Subcutaneous abdominal adipose tissue (tissue), 5 donors: ENCODE measurements around the gene ADIPOR1.

Experiments
- H3K27ac ChIP-seq: one replicate; pipeline ENCODE4 v1.7.0; 2013; ENCODE audit warnings: low read depth, mild to moderate bottlenecking, inconsistent platforms, low read length, moderate library complexity
- H3K27me3 ChIP-seq, 5 donors: one replicate each; pipeline ENCODE4 v1.7.0; 2013; ENCODE audit warnings: low read length in 5 of 5, inconsistent platforms in 1 of 5; ENCODE audit not compliant: control insufficient read depth in 5 of 5, insufficient read depth in 4 of 5
- H3K36me3 ChIP-seq, 5 donors: one replicate each; pipeline ENCODE4 v1.7.0; 2013; ENCODE audit warnings: low read length in 5 of 5; ENCODE audit not compliant: control insufficient read depth in 5 of 5, insufficient read depth in 5 of 5
- H3K4me1 ChIP-seq, 5 donors: one replicate each; pipeline ENCODE4 v1.7.0; 2013; ENCODE audit warnings: low read length in 5 of 5, mild to moderate bottlenecking in 3 of 5, moderate library complexity in 1 of 5; ENCODE audit not compliant: control insufficient read depth in 5 of 5, insufficient read depth in 5 of 5
- H3K4me3 ChIP-seq, 5 donors: one replicate each; pipeline ENCODE4 v1.7.0; 2013; ENCODE audit warnings: low read length in 5 of 5, low read depth in 1 of 5
- H3K9ac ChIP-seq, 5 donors: one replicate each; pipeline ENCODE4 v1.7.0; 2013; ENCODE audit warnings: low read length in 5 of 5, mild to moderate bottlenecking in 4 of 5, moderate library complexity in 3 of 5
- H3K9me3 ChIP-seq, 5 donors: one replicate each; pipeline ENCODE4 v1.7.0; 2013; ENCODE audit warnings: low read length in 5 of 5; ENCODE audit not compliant: control insufficient read depth in 5 of 5
- donor health status: healthy.
- donor health status: healthy.
- donor health status: healthy.
- donor health status: healthy.
- donor health status: healthy.

ADIPOR1 gene

DNA sequence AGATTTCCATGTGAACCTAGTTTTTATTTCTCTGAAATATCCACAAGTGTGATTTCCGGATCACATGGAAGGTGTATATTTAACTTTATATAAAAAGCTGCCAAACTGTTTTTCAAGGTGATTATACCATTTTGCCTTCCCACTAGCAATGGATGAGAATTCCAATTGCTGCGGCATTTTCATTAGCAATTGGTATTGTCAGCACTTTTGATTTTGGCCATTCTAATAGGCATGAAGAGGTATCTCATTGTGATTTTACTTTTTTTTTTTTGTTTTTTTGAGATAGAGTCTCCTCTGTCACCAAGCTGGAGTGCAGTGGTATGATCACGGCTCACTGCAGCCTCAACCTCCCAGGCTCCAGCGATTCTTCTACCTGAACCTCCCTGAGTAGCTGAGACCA lies 13.9 kb upstream of the ADIPOR1 start:
- H3K27ac ChIP-seq = no peak overlapping the region
- H3K36me3 ChIP-seq = no peaks in the 10 kb centered on the region
- H3K27me3 ChIP-seq = peaks cover 0 to 3% (median 0%) of the 10 kb centered on the region in 5 donors
- no peak overlapping the region for H3K4me3 ChIP-seq
- no peaks in the 10 kb centered on the region for H3K9me3 ChIP-seq
- H3K4me1 ChIP-seq = peaks cover 7 to 19% (median 11%) of the 10 kb centered on the region in 5 donors
- peak overlapping the region in 1 of 5 donors; percentile 39 for H3K9ac ChIP-seq

DNA sequence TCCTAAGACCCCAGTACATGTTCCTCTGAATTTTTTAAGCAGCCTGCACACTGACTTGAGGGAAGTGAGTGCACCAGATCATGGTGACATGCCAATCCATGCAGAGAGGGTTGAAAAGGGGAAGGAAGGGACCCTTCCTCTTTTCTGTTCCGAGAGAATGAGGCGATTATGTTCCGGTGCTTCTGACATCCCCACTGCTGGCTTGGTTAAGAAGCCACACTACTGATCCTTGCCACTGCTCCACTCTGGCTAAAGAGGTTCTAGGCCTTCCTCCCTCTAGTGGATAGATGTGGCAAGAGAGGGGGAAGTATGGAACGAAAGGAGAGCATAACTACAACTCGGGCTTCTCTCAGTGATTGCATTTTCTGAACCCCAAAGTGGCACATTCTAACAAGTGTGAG lies 10.8 kb upstream of the ADIPOR1 start:
- no peak overlapping the region for H3K27ac ChIP-seq
- H3K4me1 ChIP-seq = peaks cover 11 to 34% (median 26%) of the 10 kb centered on the region in 5 donors
- no peaks in the 10 kb centered on the region for H3K9me3 ChIP-seq
- peaks cover 3 to 12% (median 12%) of the 10 kb centered on the region in 5 donors for H3K36me3 ChIP-seq
- H3K9ac ChIP-seq = peak overlapping the region in 1 of 5 donors; percentile 4
- H3K27me3 ChIP-seq = no peaks in the 10 kb centered on the region
- H3K4me3 ChIP-seq = peak overlapping the region in 1 of 5 donors; percentile 36

DNA sequence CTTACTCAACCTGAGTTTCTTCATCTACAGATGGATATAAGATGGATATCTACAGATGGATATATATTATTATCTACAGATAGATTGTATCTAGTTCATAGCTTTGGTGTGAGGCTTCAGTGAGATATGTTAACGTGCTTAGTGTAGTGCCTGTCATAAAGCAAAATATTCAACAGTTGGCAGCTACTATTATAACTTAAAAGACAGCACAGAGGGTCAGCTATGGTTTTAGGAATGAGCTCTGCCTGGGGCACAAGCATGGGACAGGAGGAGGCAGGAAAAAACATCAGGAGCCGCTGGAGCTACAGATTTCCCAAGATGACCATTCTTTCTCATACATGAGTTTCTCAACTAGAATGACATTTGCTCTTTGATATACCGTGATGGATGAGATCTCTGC lies 10.2 kb upstream of the ADIPOR1 start:
- Histone ChIP-seq H3K27ac (no peak overlapping the region), H3K9me3 (no peaks in the 10 kb centered on the region), H3K4me3 (peak overlapping the region in 4 of 5 donors; percentile 36 to 83 (median 74)), H3K4me1 (peaks cover 11 to 34% (median 26%) of the 10 kb centered on the region in 5 donors), H3K9ac (peak overlapping the region in 1 of 5 donors; percentile 86), H3K27me3 (no peaks in the 10 kb centered on the region), H3K36me3 (peaks cover 4 to 18% (median 15%) of the 10 kb centered on the region in 5 donors)

DNA sequence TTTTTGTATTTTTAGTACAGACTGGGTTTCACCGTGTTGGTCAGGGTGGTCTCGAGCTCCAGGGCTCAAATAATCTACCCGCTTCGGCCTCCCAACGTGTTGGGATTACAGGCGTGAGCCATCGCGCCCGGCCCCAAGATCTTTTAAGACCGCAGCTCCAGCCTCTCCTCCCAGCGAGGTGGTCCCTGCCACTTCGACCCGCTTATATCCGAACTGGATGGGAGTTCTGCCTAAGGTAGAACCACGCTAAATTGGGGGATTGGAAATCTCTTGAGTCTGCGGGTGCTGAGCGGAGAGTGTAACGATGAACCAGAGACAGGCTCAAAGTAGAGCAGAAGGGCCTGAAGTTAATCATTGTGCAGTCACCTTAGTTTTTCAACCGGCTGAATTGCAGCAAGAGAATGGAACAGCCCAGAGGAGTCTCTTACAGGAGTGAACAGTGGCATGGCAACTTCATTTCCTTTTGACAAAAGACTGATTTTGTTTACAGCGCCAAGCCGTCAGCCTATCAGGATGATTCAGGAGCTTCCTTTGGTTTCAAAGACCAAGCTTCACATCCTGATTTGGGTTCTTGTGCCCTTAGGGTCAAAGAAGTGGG lies 9.7 kb upstream of the ADIPOR1 start:
- H3K9ac ChIP-seq = peak overlapping the region; percentile 53 to 86 (median 75)
- peak overlapping the region; percentile 65 to 83 (median 78) for H3K4me3 ChIP-seq
- no peaks in the 10 kb centered on the region for H3K27me3 ChIP-seq
- peaks cover 9 to 23% (median 21%) of the 10 kb centered on the region in 5 donors for H3K36me3 ChIP-seq
- H3K4me1 ChIP-seq = peaks cover 11 to 34% (median 26%) of the 10 kb centered on the region in 5 donors
- no peak overlapping the region for H3K27ac ChIP-seq
- H3K9me3 ChIP-seq = no peaks in the 10 kb centered on the region

DNA sequence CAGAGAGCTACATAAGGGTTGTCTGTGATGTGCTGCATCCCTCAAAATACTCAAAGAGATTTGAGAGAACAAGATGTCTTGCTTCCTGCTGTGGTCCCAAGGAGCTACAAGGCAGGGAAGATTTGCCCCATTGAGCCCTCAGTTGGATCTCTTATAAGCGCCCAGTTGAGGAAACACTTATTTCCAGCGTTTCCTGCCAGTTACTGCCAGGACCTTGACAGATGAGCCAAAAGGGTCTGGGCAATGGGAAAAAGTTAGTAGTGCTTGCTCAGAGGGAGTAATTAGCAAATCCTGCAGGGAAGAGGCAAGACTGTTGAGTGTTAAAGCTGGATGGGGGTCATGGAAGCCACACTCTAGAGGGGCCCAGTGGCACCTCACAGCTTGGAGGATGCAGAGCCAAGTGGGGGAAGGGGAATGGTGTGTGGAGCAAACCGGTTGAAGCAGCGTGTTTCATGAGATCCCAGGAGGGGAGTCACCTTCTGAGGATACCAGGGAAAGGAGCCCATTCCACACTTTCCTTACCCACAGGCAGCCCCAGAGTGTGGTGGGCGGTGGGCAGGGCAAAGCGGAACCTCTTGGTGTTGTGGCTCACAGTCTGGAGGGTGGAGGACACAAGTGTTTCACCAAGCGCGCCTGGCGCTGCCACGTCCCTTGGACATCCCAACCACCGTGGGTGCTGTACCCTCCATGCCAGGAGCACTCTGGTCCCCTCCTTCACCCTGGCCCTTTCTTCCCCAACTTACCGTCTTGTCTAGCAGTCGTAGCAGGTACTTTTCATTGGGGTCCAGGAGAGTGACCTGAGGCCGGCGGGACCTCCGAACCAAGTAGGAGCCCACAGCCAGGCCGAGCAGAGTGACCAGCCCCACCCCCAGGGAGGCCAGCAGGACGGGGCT lies 8.1 kb upstream of the ADIPOR1 start:
- H3K27ac ChIP-seq = peak overlapping the region; percentile 60
- H3K36me3 ChIP-seq = peaks cover 10 to 38% (median 36%) of the 10 kb centered on the region in 5 donors
- no peaks in the 10 kb centered on the region for H3K27me3 ChIP-seq
- H3K4me1 ChIP-seq = peaks cover 11 to 34% (median 26%) of the 10 kb centered on the region in 5 donors
- H3K9ac ChIP-seq = peak overlapping the region in 4 of 5 donors; percentile 85 to 93 (median 90)
- H3K4me3 ChIP-seq = peak overlapping the region; percentile 65 to 93 (median 86)
- H3K9me3 ChIP-seq = no peaks in the 10 kb centered on the region

DNA sequence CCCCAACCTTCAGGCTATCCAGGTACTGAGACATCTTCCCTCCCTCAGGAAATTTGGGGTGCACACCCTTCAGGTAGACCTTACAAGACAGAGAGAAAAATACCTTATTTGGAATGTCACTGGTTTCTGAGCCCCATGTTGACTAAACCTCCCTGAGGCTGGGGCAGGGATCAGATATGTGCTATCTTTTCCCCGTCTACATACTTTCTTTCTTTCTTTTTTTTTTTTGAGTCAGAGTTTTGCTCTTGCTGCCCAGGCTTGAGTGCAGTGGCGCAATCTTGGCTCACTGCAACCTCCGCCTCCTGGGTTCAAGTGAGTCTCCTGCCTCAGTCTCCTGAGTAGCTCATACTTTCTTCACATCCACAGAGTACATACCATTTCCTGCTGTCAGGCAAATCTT lies 7.3 kb upstream of the ADIPOR1 start:
- Histone ChIP-seq H3K9me3 (no peaks in the 10 kb centered on the region), H3K4me1 (peaks cover 11 to 34% (median 26%) of the 10 kb centered on the region in 5 donors), H3K36me3 (peaks cover 10 to 41% (median 38%) of the 10 kb centered on the region in 5 donors), H3K27ac (no peak overlapping the region), H3K4me3 (no peak overlapping the region), H3K9ac (no peak overlapping the region), H3K27me3 (no peaks in the 10 kb centered on the region)

DNA sequence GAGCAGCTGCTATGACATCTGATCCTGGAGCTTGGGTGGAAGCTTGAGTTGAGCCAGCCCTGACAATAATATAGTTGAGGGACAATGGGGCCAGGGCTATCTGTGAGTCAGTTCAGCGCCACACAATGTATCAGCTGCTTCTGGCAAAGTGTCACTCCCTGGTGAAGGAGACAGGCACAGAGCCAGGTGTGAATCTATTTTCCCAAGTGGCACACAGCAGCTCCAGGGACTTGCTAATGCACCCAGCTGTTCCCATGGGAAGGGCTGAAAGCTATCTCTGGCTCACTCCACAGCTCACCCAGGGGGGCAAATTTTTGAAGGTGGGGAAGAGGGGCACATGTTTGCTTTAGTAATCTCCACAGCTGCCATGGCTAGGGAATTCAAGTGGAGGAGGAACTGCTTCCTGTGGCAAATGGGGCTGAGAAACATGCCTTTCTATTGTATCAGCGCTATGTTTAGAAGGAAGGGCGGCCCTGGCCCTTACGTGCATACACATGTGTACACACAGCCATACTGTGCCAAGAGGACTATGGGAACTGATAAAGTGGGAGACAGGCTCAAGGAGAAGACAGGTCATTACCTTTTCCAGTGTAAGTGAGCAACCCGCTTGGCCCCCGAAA lies 6.8 kb upstream of the ADIPOR1 start:
- Histone ChIP-seq H3K4me3 (no peak overlapping the region), H3K27ac (no peak overlapping the region), H3K9me3 (no peaks in the 10 kb centered on the region), H3K4me1 (peaks cover 11 to 34% (median 26%) of the 10 kb centered on the region in 5 donors), H3K27me3 (no peaks in the 10 kb centered on the region), H3K36me3 (peaks cover 10 to 41% (median 38%) of the 10 kb centered on the region in 5 donors), H3K9ac (no peak overlapping the region)

DNA sequence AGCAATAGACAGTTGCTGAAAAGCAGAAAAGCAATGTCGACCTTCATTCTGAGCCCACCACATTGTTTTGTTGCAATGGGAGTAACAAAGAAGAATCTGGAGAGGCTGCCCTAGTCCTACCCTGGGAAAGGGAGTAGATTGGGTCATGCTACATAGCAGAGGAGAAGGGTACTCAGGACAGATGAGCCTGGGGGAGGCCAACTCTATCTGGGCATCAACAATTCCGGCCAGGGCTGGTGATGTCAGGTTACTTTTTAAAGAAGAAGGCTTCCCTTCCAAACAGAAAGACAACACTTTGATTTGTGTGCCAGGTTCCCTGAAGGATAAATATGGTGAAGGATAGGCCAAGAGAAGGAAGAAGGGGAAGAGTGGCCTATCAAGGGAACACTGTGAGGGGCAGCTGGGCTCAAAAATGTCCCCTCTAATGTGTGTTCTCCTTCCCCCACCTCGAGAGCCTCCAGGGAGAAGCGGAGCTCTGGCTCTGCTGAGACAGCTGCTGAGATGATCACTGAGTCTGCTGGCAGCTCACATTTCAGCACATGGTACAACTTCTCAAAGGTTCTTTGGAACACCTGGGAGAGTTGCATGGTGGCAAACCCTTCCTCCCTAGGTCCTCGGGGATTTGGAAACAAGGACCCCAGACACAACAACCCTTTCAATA lies 3.2 kb upstream of the ADIPOR1 start:
- Histone ChIP-seq H3K9me3 (no peaks in the 10 kb centered on the region), H3K9ac (no peak overlapping the region), H3K4me1 (peaks cover 6 to 32% (median 29%) of the 10 kb centered on the region in 5 donors), H3K36me3 (peaks cover 10 to 41% (median 38%) of the 10 kb centered on the region in 5 donors), H3K4me3 (no peak overlapping the region), H3K27ac (no peak overlapping the region), H3K27me3 (no peaks in the 10 kb centered on the region)

DNA sequence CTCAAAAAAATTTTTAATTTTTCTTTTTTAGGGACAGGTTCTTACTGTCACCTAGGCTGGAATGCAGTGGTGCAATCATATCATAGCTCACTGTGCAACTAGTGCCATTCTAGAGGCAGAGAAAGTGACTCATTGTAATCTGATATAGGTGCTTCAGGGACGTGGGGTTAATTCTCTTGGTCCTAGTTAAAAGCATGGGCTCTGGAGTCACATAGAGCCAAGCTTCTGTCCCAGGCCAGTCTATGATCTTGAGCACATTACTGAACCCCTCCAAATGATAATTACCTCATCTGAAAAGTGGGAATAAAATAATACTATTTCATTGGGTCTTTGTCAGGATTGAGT lies 1.1 kb upstream of the ADIPOR1 start:
- Histone ChIP-seq H3K27ac (no peak overlapping the region), H3K27me3 (no peaks in the 10 kb centered on the region), H3K4me1 (peaks cover 2 to 39% (median 35%) of the 10 kb centered on the region in 5 donors), H3K9me3 (no peaks in the 10 kb centered on the region), H3K36me3 (peaks cover 10 to 35% (median 30%) of the 10 kb centered on the region in 5 donors), H3K4me3 (no peak overlapping the region), H3K9ac (no peak overlapping the region)
